AG10803 (cell line): ENCODE results near the gene DNTT.

Source experiments
- DNase-seq: peaks from one replicate; pipeline ENCODE4 v3.0.0; 2010; ENCODE audit warnings: low read depth
- H3K4me3 ChIP-seq: 2 replicates; pipeline ENCODE4 v1.5.1; 2011; ENCODE audit warnings: mild to moderate bottlenecking, low read length, control low read depth
- CTCF ChIP-seq: conservative IDR thresholded peaks from 2 replicates; pipeline ENCODE4 v1.5.1; 2011; ENCODE audit warnings: mild to moderate bottlenecking, low read length, control low read depth, inconsistent platforms

DNTT gene

GRCh38 chr10:96337106-96337505, 32.9 kb downstream of the DNTT start:
- DNase-seq: no peak
- no peak for TF ChIP-seq CTCF
- no peak overlapping the region for H3K4me3 ChIP-seq

- TF ChIP-seq CTCF: no peak
- no peak for DNase-seq
These were observed 34.2 kb downstream of the DNTT start for GRCh38 chr10:96338279-96338925.

GRCh38 chr10:96339383-96339782, 35.1 kb downstream of the DNTT start:
- TF ChIP-seq CTCF: no peak
- no peak for DNase-seq
- no peak overlapping the region for H3K4me3 ChIP-seq

More at GRCh38 chr10:96338279-96338925, 34.2 kb downstream of the DNTT start:
- no peak overlapping the region for H3K4me3 ChIP-seq

GRCh38 chr10:96339956-96340904, 36.0 kb downstream of the DNTT start:
- peak; percentile 56 for DNase-seq
- peak; percentile 67 for TF ChIP-seq CTCF
- H3K4me3 ChIP-seq: no peak overlapping the region

- no peak for DNase-seq
- H3K4me3 ChIP-seq: no peak overlapping the region
- TF ChIP-seq CTCF: no peak
These were observed 37.3 kb downstream of the DNTT start for GRCh38 chr10:96341219-96342182.

GRCh38 chr10:96342402-96342801, 38.2 kb downstream of the DNTT start:
- H3K4me3 ChIP-seq: no peak overlapping the region
- no peak for TF ChIP-seq CTCF
- no peak for DNase-seq
